Ovary (tissue), 3 donors: ENCODE measurements around the gene LMTK2.

ENCODE experiments used
- EP300 ChIP-seq: sonication (generic); formaldehyde crosslinking; IDR thresholded peaks from one replicate; pipeline ENCODE4 v1.6.1; 2017; ENCODE audit warnings: antibody characterized with exemption
- POLR2A ChIP-seq: fragments of 450-650 bp; IDR thresholded peaks from one replicate; pipeline ENCODE4 v1.6.1; 2017; ENCODE audit warnings: antibody characterized with exemption, mild to moderate bottlenecking, moderate library complexity
- TF ChIP-seq, protein P1 (sequence below), 3 donors: fragments of 450-650 bp in 2 of 3; fragments of 200-600 bp in 1 of 3; IDR thresholded peaks; one replicate each; pipeline versions ENCODE4 v1.5.1 to v1.8.0; 2016 to 2022; ENCODE audit warnings: antibody characterized with exemption in 3 of 3, mild to moderate bottlenecking in 1 of 3
- donor health status: DM: no; HTN: no; CAD: no.

DNA sequence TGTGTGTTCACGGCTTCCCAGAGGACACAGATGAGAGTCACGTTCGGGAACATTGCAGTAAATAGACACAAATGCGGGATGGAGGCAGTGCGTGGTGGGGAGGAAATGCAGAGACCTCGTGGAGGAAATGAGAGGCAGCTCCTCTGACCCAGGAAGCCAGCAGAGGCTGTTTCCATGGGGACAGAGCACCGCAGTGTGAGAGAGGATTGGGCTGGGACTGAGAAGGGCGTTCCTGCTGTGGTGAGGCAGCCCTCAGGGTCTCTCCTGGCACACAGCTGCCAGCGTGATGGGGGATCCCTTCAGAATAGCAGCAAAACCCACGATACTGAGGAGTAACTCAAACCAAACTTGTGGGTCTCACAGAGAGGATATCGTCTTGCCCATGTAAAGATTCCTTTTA, 82.9 kb downstream of the LMTK2 start:
- TF ChIP-seq, protein P1, sequence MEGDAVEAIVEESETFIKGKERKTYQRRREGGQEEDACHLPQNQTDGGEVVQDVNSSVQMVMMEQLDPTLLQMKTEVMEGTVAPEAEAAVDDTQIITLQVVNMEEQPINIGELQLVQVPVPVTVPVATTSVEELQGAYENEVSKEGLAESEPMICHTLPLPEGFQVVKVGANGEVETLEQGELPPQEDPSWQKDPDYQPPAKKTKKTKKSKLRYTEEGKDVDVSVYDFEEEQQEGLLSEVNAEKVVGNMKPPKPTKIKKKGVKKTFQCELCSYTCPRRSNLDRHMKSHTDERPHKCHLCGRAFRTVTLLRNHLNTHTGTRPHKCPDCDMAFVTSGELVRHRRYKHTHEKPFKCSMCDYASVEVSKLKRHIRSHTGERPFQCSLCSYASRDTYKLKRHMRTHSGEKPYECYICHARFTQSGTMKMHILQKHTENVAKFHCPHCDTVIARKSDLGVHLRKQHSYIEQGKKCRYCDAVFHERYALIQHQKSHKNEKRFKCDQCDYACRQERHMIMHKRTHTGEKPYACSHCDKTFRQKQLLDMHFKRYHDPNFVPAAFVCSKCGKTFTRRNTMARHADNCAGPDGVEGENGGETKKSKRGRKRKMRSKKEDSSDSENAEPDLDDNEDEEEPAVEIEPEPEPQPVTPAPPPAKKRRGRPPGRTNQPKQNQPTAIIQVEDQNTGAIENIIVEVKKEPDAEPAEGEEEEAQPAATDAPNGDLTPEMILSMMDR (IDR thresholded peaks at IDR 0.05): no peak
- TF ChIP-seq POLR2A: no peak
- no peak for TF ChIP-seq EP300
